HG02852 (cell line): ENCODE measurements around the gene RTEL1.
A peak's percentile ranks its signal among the peaks of the same experiment; 100 is the strongest.
"Not testable (repeated sequence)": the region's sequence is repeated elsewhere in the genome, so short reads cannot be mapped to it uniquely, and the experiment has no call there.

Experiments used
- ATAC-seq: cut with Tn5 transposase; IDR thresholded peaks from one replicate; pipeline ENCODE4 v1.9.1; 2021; ENCODE audit warnings: mild to moderate bottlenecking, moderate library complexity; ENCODE audit not compliant: unreplicated experiment

Gene RTEL1

GRCh38 chr20:63657937-63658748, at the start of gene RTEL1:
Gene RTEL1 (plus strand): TSS chr20:63658312. CDS start chr20:63659403, 1,091 bp downstream.
- ATAC-seq, result peak; percentile 79

GRCh38 chr20:63610581-63611435, 47.3 kb upstream of the RTEL1 start:
- no peak for ATAC-seq

- ATAC-seq, result no peak
These were observed 46.5 kb upstream of the RTEL1 start for GRCh38 chr20:63611646-63612045.

- ATAC-seq, result no peak
These were observed 45.7 kb upstream of the RTEL1 start for GRCh38 chr20:63612276-63612931.

- not testable (repeated sequence) for ATAC-seq
These were observed 44.1 kb upstream of the RTEL1 start for GRCh38 chr20:63613863-63614594.

GRCh38 chr20:63617092-63617875, 40.8 kb upstream of the RTEL1 start:
- ATAC-seq, result no peak

GRCh38 chr20:63617876-63618265, 40.2 kb upstream of the RTEL1 start:
- no peak for ATAC-seq

GRCh38 chr20:63618291-63618980, 39.7 kb upstream of the RTEL1 start:
- ATAC-seq, result no peak

- no peak for ATAC-seq
These were observed 39.0 kb upstream of the RTEL1 start for GRCh38 chr20:63619086-63619485.

GRCh38 chr20:63619505-63619904, 38.6 kb upstream of the RTEL1 start:
- no peak for ATAC-seq

GRCh38 chr20:63620991-63621390, 37.1 kb upstream of the RTEL1 start:
- ATAC-seq, result no peak

- ATAC-seq, result no peak
These were observed 36.0 kb upstream of the RTEL1 start for GRCh38 chr20:63622096-63622495.

GRCh38 chr20:63622732-63623131, 35.4 kb upstream of the RTEL1 start:
- no peak for ATAC-seq

- no peak for ATAC-seq
These were observed 33.6 kb upstream of the RTEL1 start for GRCh38 chr20:63624486-63624885.

- ATAC-seq, result no peak
These were observed 32.2 kb upstream of the RTEL1 start for GRCh38 chr20:63625771-63626423.

- ATAC-seq, result peak; percentile 42
These were observed 31.5 kb upstream of the RTEL1 start, which contains the start of gene GMEB2 for GRCh38 chr20:63626424-63627128. Gene GMEB2 (minus strand): TSS chr20:63627101. CDS start chr20:63619397, 7,704 bp downstream.

GRCh38 chr20:63627129-63627750, 30.9 kb upstream of the RTEL1 start:
- peak; percentile 63 for ATAC-seq
